Duodenal mucosa (tissue), 2 donors: ENCODE results near the gene UPK3A.
"Not testable (repeated sequence)": the region's sequence is repeated elsewhere in the genome, so short reads cannot be mapped to it uniquely, and the experiment has no call there.

Experiments
- H3K27ac ChIP-seq: one replicate; pipeline ENCODE4 v1.7.0; 2013; ENCODE audit warnings: low read depth, low read length
- H3K27me3 ChIP-seq, 2 donors: one replicate each; pipeline ENCODE4 v1.7.0; 2013; ENCODE audit warnings: low read length in 2 of 2, control low read depth in 1 of 2; ENCODE audit not compliant: insufficient read depth in 2 of 2, control insufficient read depth in 1 of 2
- H3K36me3 ChIP-seq, 2 donors: one replicate each; pipeline ENCODE4 v1.7.0; 2013; ENCODE audit warnings: low read length in 2 of 2, control low read depth in 1 of 2; ENCODE audit not compliant: insufficient read depth in 2 of 2, control insufficient read depth in 1 of 2
- H3K4me1 ChIP-seq, 2 donors: one replicate each; pipeline ENCODE4 v1.7.0; 2013; ENCODE audit warnings: low read length in 2 of 2, control low read depth in 1 of 2; ENCODE audit not compliant: insufficient read depth in 2 of 2, control insufficient read depth in 1 of 2
- H3K4me3 ChIP-seq, 2 donors: one replicate each; pipeline ENCODE4 v1.7.0; 2013; ENCODE audit warnings: low read length in 2 of 2, low read depth in 1 of 2
- H3K9ac ChIP-seq, 2 donors: one replicate each; pipeline ENCODE4 v1.7.0; 2013; ENCODE audit warnings: low read length in 2 of 2, low read depth in 1 of 2
- H3K9me3 ChIP-seq, 2 donors: one replicate each; pipeline ENCODE4 v1.7.0; 2013; ENCODE audit warnings: low read length in 2 of 2, control low read depth in 1 of 2; ENCODE audit not compliant: control insufficient read depth in 1 of 2

UPK3A gene

GRCh38 chr22:45281010-45281409 lies 3.7 kb upstream of the UPK3A start:
- no peaks in the 10 kb centered on the region for H3K9me3 ChIP-seq
- H3K27me3 ChIP-seq, result peaks cover 0 to 2% of the 10 kb centered on the region in 2 donors
- H3K36me3 ChIP-seq, result no peaks in the 10 kb centered on the region
- H3K4me1 ChIP-seq, result peaks cover 7% of the 10 kb centered on the region in 2 donors
- H3K4me3 ChIP-seq, result no peak overlapping the region
- H3K9ac ChIP-seq, result no peak overlapping the region
- H3K27ac ChIP-seq, result no peak overlapping the region

- Histone ChIP-seq H3K36me3 (no peaks in the 10 kb centered on the region), H3K4me1 (peaks cover 13 to 15% of the 10 kb centered on the region in 2 donors), H3K9me3 (no peaks in the 10 kb centered on the region), H3K9ac (no peak overlapping the region), H3K27ac (no peak overlapping the region), H3K4me3 (peak overlapping the region in 1 of 2 donors; percentile 36), H3K27me3 (peaks cover 0 to 4% of the 10 kb centered on the region in 2 donors)
Observed at GRCh38 chr22:45285263-45286058, 712 bp downstream of the UPK3A start.

- H3K4me3 ChIP-seq, result no peak overlapping the region
- H3K36me3 ChIP-seq, result no peaks in the 10 kb centered on the region
- H3K4me1 ChIP-seq, result peaks cover 16 to 20% of the 10 kb centered on the region in 2 donors
- H3K9me3 ChIP-seq, result no peaks in the 10 kb centered on the region
- no peak overlapping the region for H3K9ac ChIP-seq
- H3K27me3 ChIP-seq, result peaks cover 0 to 4% of the 10 kb centered on the region in 2 donors
- H3K27ac ChIP-seq, result no peak overlapping the region
Observed at GRCh38 chr22:45286854-45287551, 2.3 kb downstream of the UPK3A start.

GRCh38 chr22:45290410-45290936 lies 5.7 kb downstream of the UPK3A start:
- H3K4me1 ChIP-seq, result peaks cover 9 to 16% of the 10 kb centered on the region in 2 donors
- H3K27me3 ChIP-seq, result peaks cover 0 to 4% of the 10 kb centered on the region in 2 donors
- H3K27ac ChIP-seq, result no peak overlapping the region
- H3K36me3 ChIP-seq, result no peaks in the 10 kb centered on the region
- H3K9me3 ChIP-seq, result no peaks in the 10 kb centered on the region
- no peak overlapping the region for H3K9ac ChIP-seq
- no peak overlapping the region for H3K4me3 ChIP-seq

- Histone ChIP-seq H3K9me3 (no peaks in the 10 kb centered on the region), H3K27ac (no peak overlapping the region), H3K9ac (no peak overlapping the region), H3K27me3 (no peaks in the 10 kb centered on the region), H3K4me1 (peaks cover 9 to 16% of the 10 kb centered on the region in 2 donors), H3K4me3 (no peak overlapping the region), H3K36me3 (no peaks in the 10 kb centered on the region)
Observed at GRCh38 chr22:45291061-45291930, 6.5 kb downstream of the UPK3A start.

- Histone ChIP-seq H3K4me1 (peaks cover 9 to 16% of the 10 kb centered on the region in 2 donors), H3K9ac (no peak overlapping the region), H3K27me3 (no peaks in the 10 kb centered on the region), H3K9me3 (no peaks in the 10 kb centered on the region), H3K36me3 (no peaks in the 10 kb centered on the region), H3K27ac (no peak overlapping the region), H3K4me3 (no peak overlapping the region)
Observed at GRCh38 chr22:45291931-45292290, 7.2 kb downstream of the UPK3A start.

GRCh38 chr22:45292731-45293442 lies 8.1 kb downstream of the UPK3A start:
- H3K4me1 ChIP-seq, result peaks cover 9 to 16% of the 10 kb centered on the region in 2 donors
- no peaks in the 10 kb centered on the region for H3K9me3 ChIP-seq
- H3K27me3 ChIP-seq, result no peaks in the 10 kb centered on the region
- H3K9ac ChIP-seq, result no peak overlapping the region
- H3K36me3 ChIP-seq, result no peaks in the 10 kb centered on the region
- H3K4me3 ChIP-seq, result no peak overlapping the region
- H3K27ac ChIP-seq, result no peak overlapping the region

- H3K27me3 ChIP-seq, result no peaks in the 10 kb centered on the region
- no peak overlapping the region for H3K27ac ChIP-seq
- no peaks in the 10 kb centered on the region for H3K36me3 ChIP-seq
- H3K9ac ChIP-seq, result no peak overlapping the region
- no peak overlapping the region for H3K4me3 ChIP-seq
- peaks cover 9 to 16% of the 10 kb centered on the region in 2 donors for H3K4me1 ChIP-seq
- H3K9me3 ChIP-seq, result no peaks in the 10 kb centered on the region
Observed at GRCh38 chr22:45294030-45294429, 9.3 kb downstream of the UPK3A start.

GRCh38 chr22:45295004-45295403 lies 10.3 kb downstream of the UPK3A start:
- not testable (repeated sequence) for H3K27me3 ChIP-seq, H3K9ac ChIP-seq, H3K4me3 ChIP-seq, H3K36me3 ChIP-seq, H3K9me3 ChIP-seq, H3K27ac ChIP-seq
- H3K4me1 ChIP-seq, result peaks cover 6 to 12% of the 10 kb centered on the region in 2 donors
